ENCODE data around the gene CLUH. TPM values are rescaled to one million over a fixed set of nuclear protein-coding genes. Genes with fewer than 3 reads are reported as not detected.
"Not testable (repeated sequence)": the region's sequence is repeated elsewhere in the genome, so short reads cannot be mapped to it uniquely, and the experiment has no call there.

The CLUH gene
- total RNA-seq, 1 experiment from 2014 or later = 39.1 TPM

GRCh38 chr17:2655546-2655945, 56.0 kb downstream of the CLUH start:
- no peak for DNase-seq
- no peak overlapping the region for H2AFZ ChIP-seq (ENCODE audit: low read length)
- H4K20me1 ChIP-seq (ENCODE audit: insufficient read depth, low read depth, low read length) = 0 out of 2 replicates have a peak, but pooled peaks cover 3% of the 10 kb centered on the region
- no peaks in the 10 kb centered on the region for H3K9me2 ChIP-seq (replicated peaks; ENCODE audit: insufficient read depth, low read length)
- no peak overlapping the region for H3K27ac ChIP-seq (ENCODE audit: low read length)
- peaks cover 2% of the 10 kb centered on the region; the same call in 1 of the 2 replicates for H3K4me1 ChIP-seq (ENCODE audit: low read length)
- H3K4me2 ChIP-seq (ENCODE audit: low read depth, low read length, poor library complexity, severe bottlenecking) = no peak overlapping the region
- peaks cover 96% of the 10 kb centered on the region for H3K79me2 ChIP-seq (ENCODE audit: low read length)
- no peak overlapping the region for H3K9ac ChIP-seq (ENCODE audit: low read length)
- peaks cover 3% of the 10 kb centered on the region; the same call in 1 of the 2 replicates for H3K36me3 ChIP-seq (ENCODE audit: insufficient read depth, low read length)
- no peaks in the 10 kb centered on the region for H3K27me3 ChIP-seq (ENCODE audit: low read length)
- H3K4me3 ChIP-seq (ENCODE audit: low read length) = no peak overlapping the region
- no peaks in the 10 kb centered on the region for H3K9me3 ChIP-seq (ENCODE audit: low read length)

- H3K9me3 ChIP-seq (ENCODE audit: low read length); H3K27ac ChIP-seq (ENCODE audit: low read length); H3K4me1 ChIP-seq (ENCODE audit: low read length); H3K4me3 ChIP-seq (ENCODE audit: low read length); H3K9ac ChIP-seq (ENCODE audit: low read length); H2AFZ ChIP-seq (ENCODE audit: low read length); DNase-seq; H4K20me1 ChIP-seq (ENCODE audit: insufficient read depth, low read depth, low read length); H3K9me2 ChIP-seq (replicated peaks; ENCODE audit: insufficient read depth, low read length); H3K4me2 ChIP-seq (ENCODE audit: low read depth, low read length, poor library complexity, severe bottlenecking); H3K36me3 ChIP-seq (ENCODE audit: insufficient read depth, low read length); H3K27me3 ChIP-seq (ENCODE audit: low read length): not testable (repeated sequence)
- peaks cover 94% of the 10 kb centered on the region for H3K79me2 ChIP-seq (ENCODE audit: low read length)
These were observed 58.7 kb downstream of the CLUH start for GRCh38 chr17:2652911-2653310.

GRCh38 chr17:2649191-2649590, 62.4 kb downstream of the CLUH start:
- Histone ChIP-seq H3K79me2 (ENCODE audit: low read length) (peaks cover 88% of the 10 kb centered on the region), H4K20me1 (ENCODE audit: insufficient read depth, low read depth, low read length) (0 out of 2 replicates have a peak, but pooled peaks cover 3% of the 10 kb centered on the region), H3K4me2 (ENCODE audit: low read depth, low read length, poor library complexity, severe bottlenecking) (no peak overlapping the region), H3K36me3 (ENCODE audit: insufficient read depth, low read length) (peaks cover 12% of the 10 kb centered on the region), H3K9me3 (ENCODE audit: low read length) (no peaks in the 10 kb centered on the region), H3K4me1 (ENCODE audit: low read length) (no peaks in the 10 kb centered on the region), H3K9ac (ENCODE audit: low read length) (no peak overlapping the region), H3K4me3 (ENCODE audit: low read length) (no peak overlapping the region), H3K27me3 (ENCODE audit: low read length) (no peaks in the 10 kb centered on the region), H3K27ac (ENCODE audit: low read length) (no peak overlapping the region), H2AFZ (ENCODE audit: low read length) (no peak overlapping the region), H3K9me2 (replicated peaks; ENCODE audit: insufficient read depth, low read length) (no peaks in the 10 kb centered on the region)
- DNase-seq = no peak

GRCh38 chr17:2647957-2648356, 63.6 kb downstream of the CLUH start:
- H3K36me3 ChIP-seq (ENCODE audit: insufficient read depth, low read length) = peaks cover 16% of the 10 kb centered on the region
- H3K79me2 ChIP-seq (ENCODE audit: low read length) = peaks cover 89% of the 10 kb centered on the region
- DNase-seq = no peak
- H3K9me2 ChIP-seq (replicated peaks; ENCODE audit: insufficient read depth, low read length) = no peaks in the 10 kb centered on the region
- H3K4me2 ChIP-seq (ENCODE audit: low read depth, low read length, poor library complexity, severe bottlenecking) = no peak overlapping the region
- no peak overlapping the region for H2AFZ ChIP-seq (ENCODE audit: low read length)
- no peak overlapping the region for H3K27ac ChIP-seq (ENCODE audit: low read length)
- no peaks in the 10 kb centered on the region for H3K9me3 ChIP-seq (ENCODE audit: low read length)
- H3K4me1 ChIP-seq (ENCODE audit: low read length) = no peaks in the 10 kb centered on the region
- H3K27me3 ChIP-seq (ENCODE audit: low read length) = no peaks in the 10 kb centered on the region
- H4K20me1 ChIP-seq (ENCODE audit: insufficient read depth, low read depth, low read length) = 0 out of 2 replicates have a peak, but pooled peaks cover 3% of the 10 kb centered on the region
- H3K4me3 ChIP-seq (ENCODE audit: low read length) = no peak overlapping the region
- no peak overlapping the region for H3K9ac ChIP-seq (ENCODE audit: low read length)

- Histone ChIP-seq H3K4me1 (ENCODE audit: low read length) (no peaks in the 10 kb centered on the region), H3K4me2 (ENCODE audit: low read depth, low read length, poor library complexity, severe bottlenecking) (no peak overlapping the region), H4K20me1 (ENCODE audit: insufficient read depth, low read depth, low read length) (no peaks in the 10 kb centered on the region), H3K27ac (ENCODE audit: low read length) (no peak overlapping the region), H3K36me3 (ENCODE audit: insufficient read depth, low read length) (peaks cover 38% of the 10 kb centered on the region), H2AFZ (ENCODE audit: low read length) (no peak overlapping the region), H3K79me2 (ENCODE audit: low read length) (peaks cover 91% of the 10 kb centered on the region), H3K9me2 (replicated peaks; ENCODE audit: insufficient read depth, low read length) (no peaks in the 10 kb centered on the region), H3K4me3 (ENCODE audit: low read length) (no peak overlapping the region), H3K9ac (ENCODE audit: low read length) (no peak overlapping the region), H3K27me3 (ENCODE audit: low read length) (no peaks in the 10 kb centered on the region), H3K9me3 (ENCODE audit: low read length) (no peaks in the 10 kb centered on the region)
- DNase-seq = no peak
These were observed 66.6 kb downstream of the CLUH start for GRCh38 chr17:2644971-2645370.

Small RNA genes within 50 kb of the gene (small RNA-seq; reads per million reads assigned to genes)
- gene MIR1253 (not detected), gene MIR6776 (not detected), gene RN7SL608P (not detected), gene hsa-mir-1253 (not detected)

Other genes with a start within 250 kb of the CLUH start
- 18.3 and 22.9 TPM in 2 replicates for gene METTL16, start 199.9 kb downstream of the CLUH start, total RNA-seq (2014; rRNA removed; shearing (Covaris generic); ENCODE audit: low replicate concordance)
- 70.1 and 89.2 TPM in 2 replicates for gene PAFAH1B1, start 118.1 kb downstream of the CLUH start, total RNA-seq (2014; rRNA removed; shearing (Covaris generic); ENCODE audit: low replicate concordance)
- gene CCDC92B, start 37.9 kb upstream of the CLUH start, total RNA-seq (2014; rRNA removed; shearing (Covaris generic); ENCODE audit: low replicate concordance) = not detected in 2 replicates
- 6.0 and 11.7 TPM in 2 replicates for gene RAP1GAP2, start 84.7 kb upstream of the CLUH start, total RNA-seq (2014; rRNA removed; shearing (Covaris generic); ENCODE audit: low replicate concordance)